Thyroid gland (tissue), 4 donors: Measurements from ENCODE around the gene CDH23. TPM values are rescaled to one million over a fixed set of nuclear protein-coding genes. Genes with fewer than 3 reads are reported as not detected.

Source experiments
- DNase-seq, 2 donors: peaks; one replicate each; pipeline ENCODE4 v3.0.0-alpha.2; 2019
- H3K27ac ChIP-seq, 3 donors: fragments of 200-600 bp; sonication (generic); 1 replicate in 2 of 3; 2 replicates in 1 of 3; pipeline ENCODE4 v1.5.1; 2016 to 2019; ENCODE audit warnings: mild to moderate bottlenecking in 1 of 3, moderate library complexity in 1 of 3
- H3K27me3 ChIP-seq: fragments of 200-600 bp; sonication (generic); one replicate; pipeline ENCODE4 v1.5.1; 2019
- H3K36me3 ChIP-seq, 2 donors: fragments of 200-600 bp; sonication (generic); one replicate each; pipeline ENCODE4 v1.5.1; 2016 to 2019
- H3K4me1 ChIP-seq, 2 donors: fragments of 200-600 bp; sonication (generic); one replicate each; pipeline ENCODE4 v1.5.1; 2017 to 2019
- H3K4me3 ChIP-seq, 3 donors: fragments of 200-600 bp; sonication (generic); replicated peaks in 1 of 3; 1 replicate in 2 of 3; 2 replicates in 1 of 3; pipeline ENCODE4 v1.5.1; 2016; ENCODE audit warnings: mild to moderate bottlenecking in 1 of 3
- H3K9me3 ChIP-seq: fragments of 200-600 bp; sonication (generic); one replicate; pipeline ENCODE4 v1.5.1; 2017
- CTCF ChIP-seq, 6 experiments: fragments of 200-600 bp in 3 of 6; fragments of 450-650 bp in 3 of 6; sonication (generic) in 3 of 6; IDR thresholded peaks; one replicate each; pipeline ENCODE4 v1.5.1; 2016 to 2019; ENCODE audit warnings: antibody characterized with exemption in 6 of 6, mild to moderate bottlenecking in 2 of 6, inconsistent platforms in 1 of 6, moderate library complexity in 1 of 6
- POLR2A ChIP-seq, 2 donors: fragments of 450-650 bp; IDR thresholded peaks; one replicate each; pipeline ENCODE4 v1.6.1; 2017; ENCODE audit warnings: antibody characterized with exemption in 2 of 2, mild to moderate bottlenecking in 2 of 2, moderate library complexity in 1 of 2
- WGBS, 2 donors: methylation state at CpG; one replicate each; pipeline ENCODE4 v1.1.5; 2017; 5-methylcytosine and 5-hydroxymethylcytosine counted together
- intact Hi-C: fragments of 100-400 bp; cut with DNase I; formaldehyde crosslinking; loops from one replicate; pipeline ENCODE4 v1.15.1; 2023
- total RNA-seq, 4 donors: library from RNA; depleted of rRNA; stranded (reverse); fragments of >200 nt; gene quantifications; one replicate each; pipeline ENCODE4 v1.2.3, GENCODE V29; 2016

Gene CDH23
- total RNA-seq, 4 donors from 2014 or later, result 3.0 to 4.2 (median 3.9) TPM

GRCh38 chr10:71842422-71842821 lies 445.7 kb downstream of the CDH23 start:
- peaks cover 16 to 39% of the 10 kb centered on the region in 2 donors for H3K4me1 ChIP-seq
- 73 to 90% methylated on average over 2 of the region's 2 CpGs for WGBS, 2 donors
- no peak for DNase-seq
- no peak for TF ChIP-seq CTCF (IDR thresholded peaks at IDR 0.05)
- TF ChIP-seq POLR2A (IDR thresholded peaks at IDR 0.05), result no peak
- no peaks in the 10 kb centered on the region for H3K9me3 ChIP-seq
- no peak overlapping the region for H3K27ac ChIP-seq
- H3K4me3 ChIP-seq, result no peak overlapping the region
- H3K27me3 ChIP-seq, result no peaks in the 10 kb centered on the region
- H3K36me3 ChIP-seq, result no peaks in the 10 kb centered on the region
- intact Hi-C loops, result no loop called here

GRCh38 chr10:71842856-71843686 lies 446.4 kb downstream of the CDH23 start:
- peaks cover 20 to 39% of the 10 kb centered on the region in 2 donors for H3K4me1 ChIP-seq
- 87 to 88% methylated on average over 14 of the region's 14 CpGs for WGBS, 2 donors
- H3K36me3 ChIP-seq, result no peaks in the 10 kb centered on the region
- no peaks in the 10 kb centered on the region for H3K27me3 ChIP-seq
- no peak for TF ChIP-seq CTCF (IDR thresholded peaks at IDR 0.05)
- TF ChIP-seq POLR2A (IDR thresholded peaks at IDR 0.05), result no peak
- H3K27ac ChIP-seq, result no peak overlapping the region
- H3K4me3 ChIP-seq, result no peak overlapping the region
- intact Hi-C loops, result no loop called here
- H3K9me3 ChIP-seq, result no peaks in the 10 kb centered on the region
- no peak for DNase-seq

- intact Hi-C loops, result no loop called here
- TF ChIP-seq POLR2A (IDR thresholded peaks at IDR 0.05) (no peak), CTCF (IDR thresholded peaks at IDR 0.05) (no peak)
- WGBS, 2 donors, result 65 to 74% methylated on average over 2 of the region's 2 CpGs
- H3K9me3 ChIP-seq, result no peaks in the 10 kb centered on the region
- H3K27ac ChIP-seq, result no peak overlapping the region
- no peaks in the 10 kb centered on the region for H3K27me3 ChIP-seq
- H3K4me3 ChIP-seq, result no peak overlapping the region
- H3K4me1 ChIP-seq, result peaks cover 30 to 39% of the 10 kb centered on the region in 2 donors
- no peak for DNase-seq
- no peaks in the 10 kb centered on the region for H3K36me3 ChIP-seq
These were observed 447.4 kb downstream of the CDH23 start for GRCh38 chr10:71844084-71844483.

GRCh38 chr10:71844695-71845094 lies 448.0 kb downstream of the CDH23 start:
- no peak for DNase-seq
- intact Hi-C loops, result no loop called here
- WGBS, 2 donors, result 81 to 98% methylated on average over 2 of the region's 2 CpGs
- TF ChIP-seq CTCF (IDR thresholded peaks at IDR 0.05), result no peak
- Histone ChIP-seq H3K36me3 (no peaks in the 10 kb centered on the region), H3K4me3 (no peak overlapping the region), H3K9me3 (no peaks in the 10 kb centered on the region), H3K4me1 (peaks cover 32 to 39% of the 10 kb centered on the region in 2 donors), H3K27me3 (no peaks in the 10 kb centered on the region), H3K27ac (no peak overlapping the region)
